Adrenal gland (tissue), 12 donors: ENCODE data around the gene DLGAP4. TPM values are rescaled to one million over a fixed set of nuclear protein-coding genes. Genes with fewer than 3 reads are reported as not detected.

Source experiments
- DNase-seq, 7 donors: peaks; one replicate each; pipeline ENCODE4 v3.0.0-alpha.2; 2019 to 2020
- H3K27ac ChIP-seq, 5 donors: fragments of 200-600 bp; sonication (generic) in 4 of 5; 1 replicate in 3 of 5; 2 replicates in 2 of 5; pipeline versions ENCODE4 v1.5.1 to v1.8.0; 2016 to 2020; ENCODE audit warnings: mild to moderate bottlenecking in 1 of 5
- H3K27me3 ChIP-seq: fragments of 200-600 bp; 2 replicates; pipeline ENCODE4 v1.8.0; 2021
- H3K36me3 ChIP-seq, 2 donors: fragments of 200-600 bp; replicated peaks in 1 of 2; 1 replicate in 1 of 2; 2 replicates in 1 of 2; pipeline versions ENCODE4 v1.5.1 to v1.8.0; 2018 to 2022
- H3K4me1 ChIP-seq, 2 donors: fragments of 200-600 bp; replicated peaks in 1 of 2; 1 replicate in 1 of 2; 2 replicates in 1 of 2; pipeline versions ENCODE4 v1.5.1 to v1.8.0; 2018 to 2021
- H3K4me3 ChIP-seq, 4 donors: fragments of 200-600 bp; sonication (generic) in 3 of 4; one replicate each; pipeline ENCODE4 v1.5.1; 2016 to 2018
- H3K9me3 ChIP-seq, 3 donors: fragments of 200-600 bp; sonication (generic) in 1 of 3; replicated peaks in 1 of 3; 1 replicate in 2 of 3; 2 replicates in 1 of 3; pipeline versions ENCODE4 v1.5.1 to v1.8.0; 2016 to 2021
- CTCF ChIP-seq, 6 experiments: fragments of 450-650 bp in 4 of 6; fragments of 200-600 bp in 2 of 6; sonication (generic) in 1 of 6; IDR thresholded peaks; 1 replicate in 5 of 6; 2 replicates in 1 of 6; pipeline versions ENCODE4 v1.5.1 to v1.8.0; 2016 to 2021; ENCODE audit warnings: antibody characterized with exemption in 6 of 6, mild to moderate bottlenecking in 2 of 6, moderate library complexity in 1 of 6
- POLR2A ChIP-seq, 2 donors: fragments of 450-650 bp; IDR thresholded peaks; one replicate each; pipeline ENCODE4 v1.6.1; 2017; ENCODE audit warnings: antibody characterized with exemption in 2 of 2, mild to moderate bottlenecking in 2 of 2, moderate library complexity in 1 of 2
- WGBS, 4 donors: extraction: QIAGEN DNeasy Blood & Tissue Kit in 2 of 4; methylation state at CpG; one replicate each; pipeline versions ENCODE4 v1.1.5 to v1.1.7; 2013 to 2017; 5-methylcytosine and 5-hydroxymethylcytosine counted together
- intact Hi-C, 2 donors: fragments of 100-400 bp; cut with DNase I; formaldehyde crosslinking; loops; one replicate each; pipeline versions ENCODE4 v1.14.1 to v1.15.0; 2022 to 2023
- polyA plus RNA-seq, 3 donors: library from polyadenylated mRNA; stranded (reverse); fragments of 200-250 nt in 2 of 3; fragments of 350-450 nt in 1 of 3; fragmentation: Illumina TruSeq in 1 of 3; extraction: RNeasy Lipid Tissue Mini Kit (QIAGEN cat#74804) in 1 of 3; gene quantifications; one replicate each; pipeline ENCODE4 v1.2.3, GENCODE V29; 2013 to 2014
- total RNA-seq, 9 donors: library from RNA; depleted of rRNA in 4 of 9; stranded (reverse); fragments of >200 nt in 4 of 9; fragments of 120-200 nt in 1 of 9; fragmentation: NEBNext Ultra II Directional in 1 of 9; extraction: Animal tissue kit (Norgen Biotek cat#: 25700) in 1 of 9; gene quantifications; one replicate each; pipeline versions ENCODE4 v1.1.0 to v1.2.4, GENCODE V29; 2013 to 2023
- donor health status: healthy with polysubstance abuse.
- donor health status: Bipolar disorder and iron deficiency.
- donor health status: DM: yes; HTN: yes; CAD: no.
- donor health status: DM: no; HTN: no; CAD: no.
- donor health status: DM: no; HTN: no; CAD: no.
- donor health status: DM: yes; HTN: yes; CAD: no.

Gene DLGAP4
- total and polyA plus RNA-seq, 12 donors: 13.5 to 95.2 (median 64.0) TPM

GRCh38 chr20:36372666-36373065 is 66.5 kb downstream of the DLGAP4 start:
- no peak for DNase-seq
- TF ChIP-seq POLR2A (IDR thresholded peaks at IDR 0.05): no peak
- no peak for TF ChIP-seq CTCF (IDR thresholded peaks at IDR 0.05)
- Histone ChIP-seq H3K27me3 (no peaks in the 10 kb centered on the region), H3K4me1 (no peaks in the 10 kb centered on the region), H3K9me3 (no peaks in the 10 kb centered on the region), H3K27ac (no peak overlapping the region), H3K4me3 (no peak overlapping the region), H3K36me3 (no peaks in the 10 kb centered on the region)
- intact Hi-C loops: no loop called here
- 63 to 65% (median 64%) methylated on average over 7 of the region's 7 CpGs for WGBS, 4 donors

GRCh38 chr20:36373089-36373488 is 67.0 kb downstream of the DLGAP4 start:
- no peaks in the 10 kb centered on the region for H3K4me1 ChIP-seq
- no peak for DNase-seq
- H3K27ac ChIP-seq: no peak overlapping the region
- H3K4me3 ChIP-seq: no peak overlapping the region
- no peaks in the 10 kb centered on the region for H3K27me3 ChIP-seq
- H3K36me3 ChIP-seq: no peaks in the 10 kb centered on the region
- 60 to 80% (median 68%) methylated on average over 1 of the region's 1 CpG for WGBS, 4 donors
- TF ChIP-seq CTCF (IDR thresholded peaks at IDR 0.05) (no peak), POLR2A (IDR thresholded peaks at IDR 0.05) (no peak)
- no peaks in the 10 kb centered on the region for H3K9me3 ChIP-seq
- intact Hi-C loops: no loop called here

DNA sequence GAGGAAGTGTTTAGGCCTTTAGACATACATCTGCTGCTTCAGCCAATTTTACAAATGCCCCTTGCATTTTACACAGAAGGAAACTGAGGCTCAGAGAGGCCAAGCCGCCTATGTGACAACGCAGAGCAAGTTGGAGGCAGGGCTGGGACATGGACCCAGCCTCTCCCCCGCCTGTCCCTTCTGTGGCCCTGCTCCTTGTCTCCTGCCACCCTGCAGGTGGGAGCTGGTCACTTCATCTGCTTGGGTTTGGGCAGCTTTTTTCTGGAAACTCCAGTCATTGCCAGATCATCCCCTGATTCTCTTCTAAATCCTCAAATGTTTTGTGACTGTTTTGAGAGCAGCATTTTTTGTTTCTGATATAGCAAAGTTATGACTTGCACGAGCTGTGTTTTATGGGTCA is 68.9 kb downstream of the DLGAP4 start:
- TF ChIP-seq CTCF (IDR thresholded peaks at IDR 0.05) (no peak), POLR2A (IDR thresholded peaks at IDR 0.05) (no peak)
- no peak overlapping the region for H3K27ac ChIP-seq
- H3K4me1 ChIP-seq: no peaks in the 10 kb centered on the region
- WGBS, 4 donors: 63 to 76% (median 70%) methylated on average over 4 of the region's 4 CpGs
- H3K27me3 ChIP-seq: no peaks in the 10 kb centered on the region
- intact Hi-C loops: no loop called here
- H3K4me3 ChIP-seq: no peak overlapping the region
- no peaks in the 10 kb centered on the region for H3K9me3 ChIP-seq
- no peaks in the 10 kb centered on the region for H3K36me3 ChIP-seq
- DNase-seq: no peak

DNA sequence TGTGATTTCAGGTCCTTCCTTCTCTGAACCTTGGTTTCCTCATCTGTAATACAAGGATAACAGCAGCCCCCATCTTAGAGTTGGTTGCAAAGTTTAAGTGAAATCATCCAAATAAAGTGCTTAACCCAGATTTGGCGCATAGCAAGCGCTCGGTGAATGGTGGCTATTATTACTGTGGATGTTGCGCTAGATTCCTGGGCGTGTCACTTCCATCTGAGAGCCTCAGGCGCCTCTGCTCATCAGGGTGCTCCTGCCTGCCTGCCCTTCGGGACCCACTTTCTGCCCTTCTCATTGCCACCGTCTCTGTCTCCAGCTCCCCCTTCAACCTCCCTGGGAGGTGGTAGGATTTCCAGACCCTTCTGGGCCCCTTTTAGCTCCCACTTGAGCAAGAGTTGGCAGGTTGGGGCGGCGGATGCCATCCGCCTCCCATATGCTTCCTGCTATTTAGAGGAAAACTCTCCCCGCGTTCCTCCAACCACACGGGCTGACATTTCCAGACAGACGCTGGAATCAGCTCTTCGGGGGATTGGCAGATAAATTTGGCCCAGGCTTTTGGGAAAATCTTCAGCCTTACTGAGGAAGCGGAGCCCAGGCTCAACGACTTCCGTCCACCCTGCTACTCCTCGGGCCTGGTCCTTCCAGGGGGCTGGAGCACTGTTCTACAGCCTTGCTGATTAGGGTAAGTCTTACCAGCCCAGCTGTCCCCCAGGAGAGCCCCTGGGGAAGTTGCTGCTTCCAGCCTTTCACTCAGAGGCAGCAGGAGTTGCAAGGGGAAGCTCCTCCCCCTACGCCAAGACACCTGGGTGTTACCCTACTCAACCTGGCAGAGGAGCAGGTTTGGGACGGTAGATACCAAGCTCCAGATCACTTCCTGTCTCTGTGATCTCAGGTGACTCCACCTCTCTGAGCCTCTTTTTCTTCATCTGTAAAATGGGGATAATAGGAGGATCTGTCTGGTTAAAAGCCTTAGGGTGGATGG is 71.5 kb downstream of the DLGAP4 start:
- no peaks in the 10 kb centered on the region for H3K4me1 ChIP-seq
- no peaks in the 10 kb centered on the region for H3K9me3 ChIP-seq
- no peaks in the 10 kb centered on the region for H3K36me3 ChIP-seq
- no peak for DNase-seq
- no peaks in the 10 kb centered on the region for H3K27me3 ChIP-seq
- WGBS, 4 donors: 63 to 68% (median 64%) methylated on average over 15 to 22 of the region's 22 CpGs
- no peak overlapping the region for H3K4me3 ChIP-seq
- intact Hi-C loops: no loop called here
- TF ChIP-seq POLR2A (IDR thresholded peaks at IDR 0.05) (no peak), CTCF (IDR thresholded peaks at IDR 0.05) (no peak)
- no peak overlapping the region for H3K27ac ChIP-seq
